Measurements from ENCODE around the gene DNAJC17. TPM values are rescaled to one million over a fixed set of nuclear protein-coding genes. Genes with fewer than 3 reads are reported as not detected.

Gene DNAJC17
- total and polyA plus RNA-seq, 8 donors, result 24.3 to 50.1 (median 42.1) TPM

GRCh38 chr15:40792394-40792793, 14.9 kb downstream of the DNAJC17 start:
- no peak overlapping the region for H3K4me3 ChIP-seq
- no peak overlapping the region for H3K27ac ChIP-seq
- H3K9me3 ChIP-seq, result no peaks in the 10 kb centered on the region
- ATAC-seq, result no peak
- intact Hi-C loops (cut with DNase I), result no loop called here
- TF ChIP-seq CTCF (IDR thresholded peaks at IDR 0.05), result no peak
- peaks cover 0 to 10% of the 10 kb centered on the region in 2 donors for H3K36me3 ChIP-seq
- no peak for DNase-seq
- H3K4me1 ChIP-seq, result peaks cover 8 to 57% of the 10 kb centered on the region in 2 donors
- no peaks in the 10 kb centered on the region for H3K27me3 ChIP-seq

GRCh38 chr15:40790718-40791117, 16.6 kb downstream of the DNAJC17 start:
- Histone ChIP-seq H3K27ac (no peak overlapping the region), H3K36me3 (peaks cover 0 to 10% of the 10 kb centered on the region in 2 donors), H3K9me3 (no peaks in the 10 kb centered on the region), H3K27me3 (no peaks in the 10 kb centered on the region), H3K4me3 (no peak overlapping the region), H3K4me1 (peaks cover 8 to 58% of the 10 kb centered on the region in 2 donors)
- TF ChIP-seq CTCF (IDR thresholded peaks at IDR 0.05), result no peak
- DNase-seq, result no peak
- ATAC-seq, result no peak
- intact Hi-C loops (cut with DNase I), result no loop called here

GRCh38 chr15:40789999-40790398, 17.3 kb downstream of the DNAJC17 start:
- H3K9me3 ChIP-seq, result no peaks in the 10 kb centered on the region
- H3K4me3 ChIP-seq, result no peak overlapping the region
- ATAC-seq, result peak; percentile 3
- DNase-seq, result no peak
- intact Hi-C loops (cut with DNase I), result no loop called here
- no peaks in the 10 kb centered on the region for H3K27me3 ChIP-seq
- peaks cover 0 to 10% of the 10 kb centered on the region in 2 donors for H3K36me3 ChIP-seq
- TF ChIP-seq CTCF (IDR thresholded peaks at IDR 0.05), result no peak
- H3K27ac ChIP-seq, result no peak overlapping the region
- peaks cover 8 to 51% of the 10 kb centered on the region in 2 donors for H3K4me1 ChIP-seq

- H3K36me3 ChIP-seq, result peaks cover 0 to 10% of the 10 kb centered on the region in 2 donors
- no peak for ATAC-seq
- H3K4me3 ChIP-seq, result no peak overlapping the region
- TF ChIP-seq CTCF (IDR thresholded peaks at IDR 0.05), result no peak
- H3K27me3 ChIP-seq, result no peaks in the 10 kb centered on the region
- intact Hi-C loops (cut with DNase I), result no loop called here
- DNase-seq, result no peak
- peaks cover 8 to 42% of the 10 kb centered on the region in 2 donors for H3K4me1 ChIP-seq
- H3K27ac ChIP-seq, result peak overlapping the region in 1 of 2 donors; percentile 66
- H3K9me3 ChIP-seq, result no peaks in the 10 kb centered on the region
Observed at GRCh38 chr15:40789119-40789518, 18.2 kb downstream of the DNAJC17 start.

GRCh38 chr15:40787991-40788390, 19.3 kb downstream of the DNAJC17 start:
- TF ChIP-seq CTCF (IDR thresholded peaks at IDR 0.05), result no peak
- no peaks in the 10 kb centered on the region for H3K9me3 ChIP-seq

More at GRCh38 chr15:40787991-40788390, 19.3 kb downstream of the DNAJC17 start:
- ATAC-seq (no peak), DNase-seq (peak in 1 of 4 donors; percentile 18)
- no peaks in the 10 kb centered on the region for H3K27me3 ChIP-seq
- intact Hi-C loops (cut with DNase I), result no loop called here
- no peak overlapping the region for H3K4me3 ChIP-seq
- H3K36me3 ChIP-seq, result peaks cover 0 to 10% of the 10 kb centered on the region in 2 donors
- peaks cover 8 to 32% of the 10 kb centered on the region in 2 donors for H3K4me1 ChIP-seq
- peak overlapping the region; percentile 66 to 67 for H3K27ac ChIP-seq
